Endothelial cell of umbilical vein (primary cell): Measurements from ENCODE around the gene RAB7B. TPM values are rescaled to one million over a fixed set of nuclear protein-coding genes. Genes with fewer than 3 reads are reported as not detected.

Experiments
- BruUV-seq: library from RNA; stranded (reverse); fragments of 400-500 nt; replicated peaks from 2 replicates; lab custom pipeline; 2021; lab: Mats Ljungman, UMichigan
- CTCF ChIA-PET: fragments of 300-600, 350-600 bp; sonication (Branson Sonifier 250); formaldehyde crosslinking; loops from one replicate; lab custom pipeline; 2021; ENCODE audit warnings: antibody characterized with exemption, inconsistent platforms; lab: Charles Lee
- POLR2A ChIA-PET: fragments of 300-600, 350-600 bp; sonication (Branson Sonifier 250); formaldehyde crosslinking; loops from one replicate; lab custom pipeline; 2021; ENCODE audit warnings: antibody characterized with exemption, inconsistent platforms; lab: Charles Lee
- DNase-seq: peaks from one replicate; pipeline ENCODE4 v3.0.0-alpha.2; 2011; ENCODE audit warnings: low read depth, low spot score
- FAIRE-seq: peaks from 2 replicates; lab custom pipeline; 2011; peaks lifted over from hg19 to GRCh38; lab: Jason Lieb, UNC
- H2AFZ ChIP-seq: 2 replicates; pipeline ENCODE4 v1.6.0; 2012; ENCODE audit warnings: low read depth, low read length, control low read depth, inconsistent platforms
- H3K27ac ChIP-seq: 2 replicates; pipeline ENCODE4 v1.5.1; 2011; ENCODE audit warnings: low read depth, mild to moderate bottlenecking, control low read depth, low read length, moderate library complexity; ENCODE audit not compliant: insufficient read depth
- H3K27me3 ChIP-seq, 2 experiments: 2 replicates each; pipeline versions ENCODE4 v1.6.0 to v1.6.1; 2011; ENCODE audit warnings: low read length in 2 of 2, mixed read lengths in 1 of 2; ENCODE audit not compliant: control insufficient read depth in 2 of 2, insufficient read depth in 2 of 2
- H3K36me3 ChIP-seq, 2 experiments: 2 replicates in 1 of 2; 3 replicates in 1 of 2; pipeline ENCODE4 v1.5.1; 2011; ENCODE audit warnings: low read length in 2 of 2, mild to moderate bottlenecking in 1 of 2, moderate library complexity in 1 of 2; ENCODE audit not compliant: control insufficient read depth in 2 of 2, insufficient read depth in 2 of 2; ENCODE audit errors: extremely low read depth in 1 of 2
- H3K4me1 ChIP-seq: 3 replicates; pipeline ENCODE4 v1.5.1; 2011; ENCODE audit warnings: mild to moderate bottlenecking, low read length; ENCODE audit not compliant: control insufficient read depth, insufficient read depth; ENCODE audit errors: extremely low read depth
- H3K4me2 ChIP-seq: 2 replicates; pipeline ENCODE4 v1.6.1; 2011; ENCODE audit warnings: low read length, control low read depth, mixed read lengths; ENCODE audit not compliant: insufficient read depth
- H3K4me3 ChIP-seq, 3 experiments: fragments of 200-600 bp in 1 of 3; sonication (generic), shearing (Covaris generic) in 1 of 3; replicated peaks in 1 of 3; 2 replicates each; pipeline ENCODE4 v1.5.1; 2011 to 2016; ENCODE audit warnings: control low read depth in 3 of 3, low read length in 3 of 3, mild to moderate bottlenecking in 2 of 3, inconsistent platforms in 1 of 3, low read depth in 1 of 3, moderate library complexity in 1 of 3; ENCODE audit not compliant: insufficient read depth in 1 of 3
- H3K79me2 ChIP-seq: 2 replicates; pipeline ENCODE4 v1.6.0; 2012; ENCODE audit warnings: low read length, inconsistent platforms; ENCODE audit not compliant: control insufficient read depth, insufficient read depth
- H3K9ac ChIP-seq: replicated peaks from 2 replicates; pipeline ENCODE3; 2011; ENCODE audit warnings: low read length, control low read depth; ENCODE audit not compliant: insufficient read depth; ENCODE audit errors: extremely low read depth
- H3K9me1 ChIP-seq: replicated peaks from 3 replicates; pipeline ENCODE4 v1.6.0; 2011; ENCODE audit warnings: mild to moderate bottlenecking, low read length; ENCODE audit not compliant: control insufficient read depth, insufficient read depth; ENCODE audit errors: extremely low read depth
- H3K9me3 ChIP-seq: replicated peaks from 2 replicates; pipeline ENCODE4 v1.5.1; 2012; ENCODE audit warnings: low read length, inconsistent platforms; ENCODE audit not compliant: control insufficient read depth, insufficient read depth
- H4K20me1 ChIP-seq: replicated peaks from 2 replicates; pipeline ENCODE3; 2011; ENCODE audit warnings: mild to moderate bottlenecking, low read length; ENCODE audit not compliant: control insufficient read depth, insufficient read depth; ENCODE audit errors: extremely low read depth
- EZH2 ChIP-seq: IDR thresholded peaks from 2 replicates; pipeline ENCODE4 v1.6.1; 2012; ENCODE audit warnings: borderline replicate concordance, low read depth, mild to moderate bottlenecking, moderate library complexity, low read length, inconsistent platforms; ENCODE audit not compliant: severe bottlenecking
- FOS ChIP-seq: IDR thresholded peaks from 2 replicates; pipeline ENCODE4 v1.6.1; 2011; ENCODE audit warnings: mild to moderate bottlenecking, low read length, moderate library complexity, borderline replicate concordance; ENCODE audit not compliant: insufficient read depth
- GATA2 ChIP-seq: IDR thresholded peaks from 2 replicates; pipeline ENCODE4 v1.7.0; 2011; ENCODE audit warnings: low read depth, mild to moderate bottlenecking, moderate library complexity, mixed read lengths, low read length; ENCODE audit not compliant: insufficient read length, insufficient read depth
- JUN ChIP-seq: IDR thresholded peaks from 2 replicates; pipeline ENCODE4 v1.6.1; 2011; ENCODE audit warnings: borderline replicate concordance, low read depth; ENCODE audit not compliant: insufficient read length, insufficient read depth
- MYC ChIP-seq: IDR thresholded peaks from one replicate; pipeline ENCODE4 v1.6.1; 2011; ENCODE audit warnings: mild to moderate bottlenecking, low read depth, low read length
- POLR2A ChIP-seq: IDR thresholded peaks from 2 replicates; pipeline ENCODE4 v1.6.1; 2012; ENCODE audit warnings: low read depth, mild to moderate bottlenecking, control low read depth, low read length
- POLR2AphosphoS5 ChIP-seq: IDR thresholded peaks from 2 replicates; pipeline ENCODE4 v1.6.1; 2012; ENCODE audit warnings: low read depth, mild to moderate bottlenecking, control low read depth, low read length, moderate library complexity; ENCODE audit not compliant: insufficient read depth
- dilution Hi-C: fragments of 300-500 bp; cut with MboI; formaldehyde crosslinking; loops from one replicate; pipeline ENCODE4 v1.15.0; 2019; ENCODE audit warnings: low sequenced_read_pairs; ENCODE audit not compliant: extremely low pct_ligation_motif_present
- intact Hi-C: fragments of 100-400 bp; cut with micrococcal nuclease; formaldehyde crosslinking; loops from one replicate; pipeline ENCODE4 v1.10.0; 2022
- polyA plus RNA-seq, 4 experiments: library from polyadenylated mRNA; depleted of rRNA in 3 of 4; stranded (reverse) in 3 of 4; unstranded in 1 of 4; fragments of >200 nt; gene quantifications; 2 replicates each; pipeline versions ENCODE4 v1.2.1 to v1.2.3, GENCODE V29; 2011 to 2012; ENCODE audit warnings: missing spikeins in 1 of 4
- total RNA-seq: library from RNA; stranded (reverse); gene quantifications from 2 replicates; pipeline ENCODE4 v1.2.3, GENCODE V29; 2021
- TF ChIP-seq, protein P1 (sequence below), 2 donors: IDR thresholded peaks; 1 replicate in 1 of 2; 2 replicates in 1 of 2; pipeline ENCODE4 v1.5.1; 2011; ENCODE audit warnings: low read length in 2 of 2, mild to moderate bottlenecking in 2 of 2, moderate library complexity in 2 of 2, control low read depth in 1 of 2, inconsistent platforms in 1 of 2, low read depth in 1 of 2; ENCODE audit not compliant: insufficient read depth in 1 of 2; ENCODE audit errors: extremely low read depth in 1 of 2
- TF ChIP-seq, protein P2 (sequence below): IDR thresholded peaks from 2 replicates; pipeline ENCODE4 v1.6.1; 2011; ENCODE audit not compliant: insufficient read depth, insufficient read length

RAB7B gene
- total and polyA plus RNA-seq, 2 donors (not counting 3 experiments of a cell fraction or from before 2014, with no cell fraction given), result 0.15 TPM; not detected in 1

DNA sequence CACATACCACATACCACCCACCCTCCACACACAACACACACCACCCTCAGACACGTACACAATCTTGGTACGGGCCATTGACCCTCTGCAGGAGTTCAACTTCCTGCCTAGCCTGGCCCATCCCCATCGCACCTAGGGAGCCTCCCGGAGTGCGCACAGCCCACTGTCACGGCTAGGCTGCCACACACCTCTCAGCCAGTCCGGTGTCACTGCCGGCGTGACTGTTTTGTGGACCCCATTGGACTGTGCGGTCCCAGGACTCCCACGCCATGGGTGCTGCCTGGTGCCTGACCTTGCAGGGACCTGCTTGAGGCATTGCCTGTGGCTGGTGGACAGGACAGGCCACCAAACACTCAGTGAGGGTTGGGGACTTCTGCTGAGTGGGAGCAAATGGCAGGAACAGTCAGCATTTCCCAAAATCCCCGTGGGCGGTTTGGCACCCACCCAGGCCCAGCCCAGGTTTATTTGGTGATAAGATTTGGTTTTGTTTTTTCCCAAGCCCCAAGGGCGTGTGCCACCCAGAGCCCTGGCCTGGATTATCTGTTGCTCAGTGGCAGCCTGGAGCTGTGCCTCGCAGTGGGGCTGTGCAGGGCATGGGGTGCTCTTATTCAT lies 27.7 kb downstream of the RAB7B start:
- FAIRE-seq (no peak), DNase-seq (no peak)
- no peaks in the 10 kb centered on the region for H3K27me3 ChIP-seq
- H4K20me1 ChIP-seq, result no peaks in the 10 kb centered on the region
- CTCF ChIA-PET, result interaction anchor here (2.3 to 12.0 kb wide), 4 partner anchors 11 to 138 kb away, joined by 31 to 1606 read pairs (median 88); no protein-coding TSS in a partner anchor
- POLR2A ChIA-PET, result no interaction called here
- no peak overlapping the region for H3K27ac ChIP-seq
- no peak overlapping the region for H3K4me2 ChIP-seq
- no peak overlapping the region for H2AFZ ChIP-seq
- no peaks in the 10 kb centered on the region for H3K36me3 ChIP-seq
- no peaks in the 10 kb centered on the region for H3K9me1 ChIP-seq
- TF ChIP-seq, protein P1, sequence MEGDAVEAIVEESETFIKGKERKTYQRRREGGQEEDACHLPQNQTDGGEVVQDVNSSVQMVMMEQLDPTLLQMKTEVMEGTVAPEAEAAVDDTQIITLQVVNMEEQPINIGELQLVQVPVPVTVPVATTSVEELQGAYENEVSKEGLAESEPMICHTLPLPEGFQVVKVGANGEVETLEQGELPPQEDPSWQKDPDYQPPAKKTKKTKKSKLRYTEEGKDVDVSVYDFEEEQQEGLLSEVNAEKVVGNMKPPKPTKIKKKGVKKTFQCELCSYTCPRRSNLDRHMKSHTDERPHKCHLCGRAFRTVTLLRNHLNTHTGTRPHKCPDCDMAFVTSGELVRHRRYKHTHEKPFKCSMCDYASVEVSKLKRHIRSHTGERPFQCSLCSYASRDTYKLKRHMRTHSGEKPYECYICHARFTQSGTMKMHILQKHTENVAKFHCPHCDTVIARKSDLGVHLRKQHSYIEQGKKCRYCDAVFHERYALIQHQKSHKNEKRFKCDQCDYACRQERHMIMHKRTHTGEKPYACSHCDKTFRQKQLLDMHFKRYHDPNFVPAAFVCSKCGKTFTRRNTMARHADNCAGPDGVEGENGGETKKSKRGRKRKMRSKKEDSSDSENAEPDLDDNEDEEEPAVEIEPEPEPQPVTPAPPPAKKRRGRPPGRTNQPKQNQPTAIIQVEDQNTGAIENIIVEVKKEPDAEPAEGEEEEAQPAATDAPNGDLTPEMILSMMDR (IDR thresholded peaks at IDR 0.05; ENCODE audit: extremely low read depth in 1 of 2, insufficient read depth in 1 of 2, low read depth in 1 of 2, low read length in 2 of 2), result no peak
- no peak for TF ChIP-seq JUN
- TF ChIP-seq, protein P2, sequence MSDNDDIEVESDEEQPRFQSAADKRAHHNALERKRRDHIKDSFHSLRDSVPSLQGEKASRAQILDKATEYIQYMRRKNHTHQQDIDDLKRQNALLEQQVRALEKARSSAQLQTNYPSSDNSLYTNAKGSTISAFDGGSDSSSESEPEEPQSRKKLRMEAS, result no peak
- TF ChIP-seq MYC, result no peak
- TF ChIP-seq FOS, result no peak
- TF ChIP-seq EZH2, result no peak
- no peak for TF ChIP-seq GATA2
- no peak for TF ChIP-seq POLR2A
- no peak for TF ChIP-seq POLR2AphosphoS5
- no peaks in the 10 kb centered on the region for H3K79me2 ChIP-seq
- H3K9ac ChIP-seq, result no peak overlapping the region
- H3K4me3 ChIP-seq, result no peak overlapping the region
- dilution Hi-C loops (loop anchor here (25.0 kb wide), 1 partner anchor 137 kb away; the partner anchor contains the start of gene AVPR1B), intact Hi-C loops (no loop called here)
- H3K4me1 ChIP-seq, result peaks cover 9% of the 10 kb centered on the region
- H3K9me3 ChIP-seq, result no peaks in the 10 kb centered on the region
- BruUV-seq, result no TSS peak
